Progenitor cell of endocrine pancreas (in vitro differentiated cells): Measurements from ENCODE around the gene GAS2L1. TPM values are rescaled to one million over a fixed set of nuclear protein-coding genes. Genes with fewer than 3 reads are reported as not detected.

Experiments
- DNase-seq: peaks from one replicate; pipeline ENCODE4 v3.0.0; 2021; ENCODE audit warnings: low spot score; ENCODE audit not compliant: unreplicated experiment
- H3K27ac Mint-ChIP-seq: 2 replicates; pipeline ENCODE4 v1.8.0; 2021; ENCODE audit warnings: mild to moderate bottlenecking, moderate library complexity, mixed read lengths
- H3K27me3 Mint-ChIP-seq: 2 replicates; pipeline ENCODE4 v1.8.0; 2021; ENCODE audit warnings: mixed read lengths
- H3K36me3 Mint-ChIP-seq: 2 replicates; pipeline ENCODE4 v1.8.0; 2022; ENCODE audit warnings: mixed read lengths; ENCODE audit not compliant: insufficient read depth
- H3K4me1 Mint-ChIP-seq: 2 replicates; pipeline ENCODE4 v1.8.0; 2021; ENCODE audit warnings: low read depth, mixed read lengths
- H3K4me3 Mint-ChIP-seq: 2 replicates; pipeline ENCODE4 v1.8.0; 2021; ENCODE audit warnings: low read depth, mild to moderate bottlenecking, moderate library complexity, mixed read lengths
- H3K9me3 Mint-ChIP-seq: 2 replicates; pipeline ENCODE4 v1.8.0; 2021; ENCODE audit warnings: low read depth, mixed read lengths
- CTCF ChIP-seq: fragments of 200-600 bp; sonication (generic); IDR thresholded peaks from one replicate; pipeline ENCODE4 v1.5.0; 2021; ENCODE audit warnings: antibody characterized with exemption, mild to moderate bottlenecking; ENCODE audit not compliant: unreplicated experiment
- total RNA-seq: library from RNA; stranded (reverse); gene quantifications from 2 replicates; pipeline ENCODE4 v1.2.1, GENCODE V29; 2021

GAS2L1 gene
- total RNA-seq, 1 donor from 2014 or later: 11.5 TPM

DNA sequence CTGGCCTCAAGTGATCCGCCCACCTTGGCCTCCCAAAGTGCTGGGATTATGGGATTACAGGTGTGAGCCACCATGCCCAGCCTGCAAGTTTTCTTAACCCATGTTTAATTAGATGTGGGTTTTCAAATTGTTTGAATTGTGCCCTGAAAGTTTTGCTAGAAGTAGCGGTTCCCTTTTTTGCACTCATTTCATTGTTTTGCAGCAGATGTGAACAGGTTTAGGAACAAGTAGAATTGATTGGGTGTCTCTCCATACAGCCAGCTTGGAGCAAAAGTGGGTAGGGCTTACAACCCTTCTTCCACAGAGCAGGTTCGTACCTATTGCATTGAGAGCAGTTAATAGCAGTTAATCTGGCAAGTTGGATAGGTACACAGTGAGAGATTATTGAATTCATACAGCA lies 22.3 kb upstream of the GAS2L1 start:
- TF ChIP-seq CTCF: no peak
- Mint-ChIP-seq H3K36me3 (peaks cover 51% of the 10 kb centered on the region), H3K27me3 (no peaks in the 10 kb centered on the region), H3K9me3 (no peaks in the 10 kb centered on the region), H3K4me1 (no peaks in the 10 kb centered on the region), H3K27ac (no peak overlapping the region), H3K4me3 (no peak overlapping the region)
- no peak for DNase-seq

- no peaks in the 10 kb centered on the region for H3K27me3 Mint-ChIP-seq
- no peak overlapping the region for H3K27ac Mint-ChIP-seq
- H3K9me3 Mint-ChIP-seq: no peaks in the 10 kb centered on the region
- DNase-seq: no peak
- H3K4me3 Mint-ChIP-seq: no peak overlapping the region
- no peak for TF ChIP-seq CTCF
- H3K36me3 Mint-ChIP-seq: peaks cover 44% of the 10 kb centered on the region
- H3K4me1 Mint-ChIP-seq: no peaks in the 10 kb centered on the region
Observed at GRCh38 chr22:29288837-29289236, 17.6 kb upstream of the GAS2L1 start.

GRCh38 chr22:29290061-29290460 lies 16.4 kb upstream of the GAS2L1 start:
- peaks cover 44% of the 10 kb centered on the region for H3K36me3 Mint-ChIP-seq
- no peak for TF ChIP-seq CTCF
- no peaks in the 10 kb centered on the region for H3K9me3 Mint-ChIP-seq
- H3K27ac Mint-ChIP-seq: no peak overlapping the region
- H3K4me3 Mint-ChIP-seq: no peak overlapping the region
- DNase-seq: no peak
- H3K27me3 Mint-ChIP-seq: no peaks in the 10 kb centered on the region
- H3K4me1 Mint-ChIP-seq: no peaks in the 10 kb centered on the region

DNA sequence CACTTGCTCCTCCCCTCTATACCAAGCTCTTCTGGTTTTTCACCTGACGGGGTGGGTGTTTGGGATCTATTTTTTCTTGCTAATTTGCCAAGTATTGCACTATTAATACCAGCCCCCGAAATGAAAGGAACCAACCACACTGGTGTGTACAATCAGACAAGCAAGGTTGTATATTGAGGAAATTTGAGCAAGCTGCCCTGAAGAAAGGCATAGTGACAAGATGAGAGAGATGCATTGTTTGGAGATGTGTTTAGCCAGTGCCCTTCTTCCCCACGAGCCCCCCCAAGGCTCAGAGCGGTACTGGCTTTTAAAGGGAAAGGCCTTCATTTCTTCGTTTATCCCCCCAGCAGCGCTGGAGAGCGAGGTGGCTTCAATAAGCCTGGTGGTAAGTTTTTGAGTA lies 15.2 kb upstream of the GAS2L1 start:
- Mint-ChIP-seq H3K36me3 (peaks cover 42% of the 10 kb centered on the region), H3K27ac (no peak overlapping the region), H3K4me1 (no peaks in the 10 kb centered on the region), H3K4me3 (no peak overlapping the region), H3K9me3 (no peaks in the 10 kb centered on the region), H3K27me3 (no peaks in the 10 kb centered on the region)
- TF ChIP-seq CTCF: no peak
- no peak for DNase-seq

GRCh38 chr22:29292379-29292778 lies 14.1 kb upstream of the GAS2L1 start:
- H3K4me1 Mint-ChIP-seq: no peaks in the 10 kb centered on the region
- TF ChIP-seq CTCF: no peak
- no peak overlapping the region for H3K27ac Mint-ChIP-seq
- DNase-seq: no peak
- H3K36me3 Mint-ChIP-seq: peaks cover 43% of the 10 kb centered on the region
- H3K4me3 Mint-ChIP-seq: no peak overlapping the region
- no peaks in the 10 kb centered on the region for H3K27me3 Mint-ChIP-seq
- no peaks in the 10 kb centered on the region for H3K9me3 Mint-ChIP-seq
